NB4 (cell line): ENCODE data around the gene CIAO3.

ENCODE experiments used
- POLR2A ChIP-seq: IDR thresholded peaks from 2 replicates; pipeline ENCODE4 v1.6.1; 2011; ENCODE audit warnings: mild to moderate bottlenecking; ENCODE audit not compliant: insufficient read length; ENCODE audit errors: extremely low read depth
- TF ChIP-seq, protein P1 (sequence below): IDR thresholded peaks from one replicate; pipeline ENCODE4 v1.5.1; 2012; ENCODE audit warnings: low read depth, low read length
- TF ChIP-seq, protein P2 (sequence below): IDR thresholded peaks from 2 replicates; pipeline ENCODE4 v1.6.1; 2011; ENCODE audit warnings: low read depth, low read length

GRCh38 chr16:782766-783403 lies 42.1 kb upstream of the CIAO3 start:
- TF ChIP-seq, protein P1, sequence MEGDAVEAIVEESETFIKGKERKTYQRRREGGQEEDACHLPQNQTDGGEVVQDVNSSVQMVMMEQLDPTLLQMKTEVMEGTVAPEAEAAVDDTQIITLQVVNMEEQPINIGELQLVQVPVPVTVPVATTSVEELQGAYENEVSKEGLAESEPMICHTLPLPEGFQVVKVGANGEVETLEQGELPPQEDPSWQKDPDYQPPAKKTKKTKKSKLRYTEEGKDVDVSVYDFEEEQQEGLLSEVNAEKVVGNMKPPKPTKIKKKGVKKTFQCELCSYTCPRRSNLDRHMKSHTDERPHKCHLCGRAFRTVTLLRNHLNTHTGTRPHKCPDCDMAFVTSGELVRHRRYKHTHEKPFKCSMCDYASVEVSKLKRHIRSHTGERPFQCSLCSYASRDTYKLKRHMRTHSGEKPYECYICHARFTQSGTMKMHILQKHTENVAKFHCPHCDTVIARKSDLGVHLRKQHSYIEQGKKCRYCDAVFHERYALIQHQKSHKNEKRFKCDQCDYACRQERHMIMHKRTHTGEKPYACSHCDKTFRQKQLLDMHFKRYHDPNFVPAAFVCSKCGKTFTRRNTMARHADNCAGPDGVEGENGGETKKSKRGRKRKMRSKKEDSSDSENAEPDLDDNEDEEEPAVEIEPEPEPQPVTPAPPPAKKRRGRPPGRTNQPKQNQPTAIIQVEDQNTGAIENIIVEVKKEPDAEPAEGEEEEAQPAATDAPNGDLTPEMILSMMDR, result no peak
- TF ChIP-seq, protein P2, sequence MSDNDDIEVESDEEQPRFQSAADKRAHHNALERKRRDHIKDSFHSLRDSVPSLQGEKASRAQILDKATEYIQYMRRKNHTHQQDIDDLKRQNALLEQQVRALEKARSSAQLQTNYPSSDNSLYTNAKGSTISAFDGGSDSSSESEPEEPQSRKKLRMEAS, result no peak
- no peak for TF ChIP-seq POLR2A
